Fibroblast of lung (primary cell): ENCODE measurements around the gene ESF1. TPM values are rescaled to one million over a fixed set of nuclear protein-coding genes. Genes with fewer than 3 reads are reported as not detected.

Source experiments
- DNase-seq, 2 donors: peaks; one replicate each; pipeline versions ENCODE4 v3.0.0 to v3.0.0-alpha.2; 2010; ENCODE audit warnings: low read depth in 2 of 2
- H2AFZ ChIP-seq: 2 replicates; pipeline ENCODE4 v1.5.1; 2012; ENCODE audit warnings: low read length, control low read depth, inconsistent platforms
- H3K27ac ChIP-seq: 2 replicates; pipeline ENCODE4 v1.5.1; 2011; ENCODE audit warnings: low read length, control low read depth; ENCODE audit not compliant: insufficient read depth
- H3K27me3 ChIP-seq: 2 replicates; pipeline ENCODE4 v1.5.1; 2011; ENCODE audit warnings: mild to moderate bottlenecking, low read length; ENCODE audit not compliant: control insufficient read depth, insufficient read depth
- H3K36me3 ChIP-seq: 2 replicates; pipeline ENCODE4 v1.5.1; 2011; ENCODE audit warnings: low read length; ENCODE audit not compliant: control insufficient read depth, insufficient read depth
- H3K4me1 ChIP-seq: 2 replicates; pipeline ENCODE4 v1.5.1; 2011; ENCODE audit warnings: low read length; ENCODE audit not compliant: control insufficient read depth, insufficient read depth; ENCODE audit errors: extremely low read depth
- H3K4me2 ChIP-seq: 2 replicates; pipeline ENCODE4 v1.5.1; 2011; ENCODE audit warnings: low read length, control low read depth; ENCODE audit not compliant: insufficient read depth; ENCODE audit errors: extremely low read depth
- H3K4me3 ChIP-seq, 4 experiments: fragments of 200-600 bp in 1 of 4; sonication (generic) in 1 of 4; replicated peaks in 1 of 4; 2 replicates each; pipeline ENCODE4 v1.5.1; 2011 to 2016; ENCODE audit warnings: low read length in 4 of 4, low read depth in 3 of 4, mild to moderate bottlenecking in 3 of 4, control low read depth in 2 of 4, inconsistent platforms in 1 of 4, mixed read lengths in 1 of 4; ENCODE audit not compliant: insufficient read depth in 1 of 4; ENCODE audit errors: control extremely low read depth in 1 of 4
- H3K79me2 ChIP-seq: 2 replicates; pipeline ENCODE4 v1.5.1; 2012; ENCODE audit warnings: mild to moderate bottlenecking, low read length, inconsistent platforms; ENCODE audit not compliant: control insufficient read depth, insufficient read depth
- H3K9ac ChIP-seq: 2 replicates; pipeline ENCODE4 v1.5.1; 2011; ENCODE audit warnings: mild to moderate bottlenecking, low read length, control low read depth; ENCODE audit not compliant: insufficient read depth
- H3K9me3 ChIP-seq: 2 replicates; pipeline ENCODE4 v1.5.1; 2012; ENCODE audit warnings: low read depth, low read length; ENCODE audit not compliant: control insufficient read depth, insufficient read depth
- H4K20me1 ChIP-seq: 2 replicates; pipeline ENCODE4 v1.5.1; 2011; ENCODE audit warnings: low read length; ENCODE audit not compliant: control insufficient read depth, insufficient read depth; ENCODE audit errors: extremely low read depth
- EZH2 ChIP-seq: IDR thresholded peaks from 2 replicates; pipeline ENCODE4 v1.5.1; 2012; ENCODE audit warnings: low read length, control low read depth, mild to moderate bottlenecking; ENCODE audit errors: missing control alignments
- polyA plus RNA-seq, 2 donors: library from polyadenylated mRNA; depleted of rRNA in 1 of 2; stranded (reverse) in 1 of 2; unstranded in 1 of 2; fragments of >200 nt; gene quantifications; 2 replicates each; pipeline ENCODE4 v1.2.1, GENCODE V29; 2011 to 2012; ENCODE audit warnings: missing spikeins in 1 of 2
- total RNA-seq: library from RNA; depleted of rRNA; stranded (reverse); fragments of >200 nt; gene quantifications from 2 replicates; pipeline ENCODE4 v1.2.1, GENCODE V29; 2014
- TF ChIP-seq, protein P1 (sequence below), 2 donors: IDR thresholded peaks in 1 of 2; conservative IDR thresholded peaks in 1 of 2; 1 replicate in 1 of 2; 2 replicates in 1 of 2; pipeline ENCODE4 v1.5.1; 2011 to 2012; ENCODE audit warnings: low read length in 2 of 2, control low read depth in 1 of 2, inconsistent platforms in 1 of 2, low read depth in 1 of 2, mild to moderate bottlenecking in 1 of 2

The ESF1 gene
- total and polyA plus RNA-seq, 2 donors (not counting 1 experiment from before 2014, with no cell fraction given): 7.3 to 13.2 TPM

DNA sequence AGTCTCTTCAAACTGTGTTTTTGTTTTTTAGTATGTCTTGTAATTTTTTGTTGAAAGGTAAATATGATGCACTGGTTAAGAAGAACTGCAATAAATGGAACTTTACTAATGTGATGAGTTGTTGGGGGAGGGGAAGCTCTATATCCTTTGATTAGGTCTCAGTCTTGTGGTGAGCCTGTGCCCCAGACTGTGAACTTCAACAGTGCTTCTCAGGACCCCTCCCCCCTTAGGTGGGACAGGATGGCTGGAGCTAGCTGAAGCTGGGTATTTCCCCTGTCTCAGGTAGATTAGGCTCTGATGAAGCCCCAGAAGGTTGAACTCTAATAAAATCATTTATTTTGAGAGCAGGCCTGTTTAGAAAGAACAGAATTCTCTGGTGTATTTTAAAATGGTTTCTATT is 114.6 kb downstream of the ESF1 start:
- no peaks in the 10 kb centered on the region for H3K27me3 ChIP-seq
- DNase-seq: no peak
- no peak for TF ChIP-seq EZH2
- TF ChIP-seq, protein P1, sequence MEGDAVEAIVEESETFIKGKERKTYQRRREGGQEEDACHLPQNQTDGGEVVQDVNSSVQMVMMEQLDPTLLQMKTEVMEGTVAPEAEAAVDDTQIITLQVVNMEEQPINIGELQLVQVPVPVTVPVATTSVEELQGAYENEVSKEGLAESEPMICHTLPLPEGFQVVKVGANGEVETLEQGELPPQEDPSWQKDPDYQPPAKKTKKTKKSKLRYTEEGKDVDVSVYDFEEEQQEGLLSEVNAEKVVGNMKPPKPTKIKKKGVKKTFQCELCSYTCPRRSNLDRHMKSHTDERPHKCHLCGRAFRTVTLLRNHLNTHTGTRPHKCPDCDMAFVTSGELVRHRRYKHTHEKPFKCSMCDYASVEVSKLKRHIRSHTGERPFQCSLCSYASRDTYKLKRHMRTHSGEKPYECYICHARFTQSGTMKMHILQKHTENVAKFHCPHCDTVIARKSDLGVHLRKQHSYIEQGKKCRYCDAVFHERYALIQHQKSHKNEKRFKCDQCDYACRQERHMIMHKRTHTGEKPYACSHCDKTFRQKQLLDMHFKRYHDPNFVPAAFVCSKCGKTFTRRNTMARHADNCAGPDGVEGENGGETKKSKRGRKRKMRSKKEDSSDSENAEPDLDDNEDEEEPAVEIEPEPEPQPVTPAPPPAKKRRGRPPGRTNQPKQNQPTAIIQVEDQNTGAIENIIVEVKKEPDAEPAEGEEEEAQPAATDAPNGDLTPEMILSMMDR (conservative IDR thresholded peaks at IDR 0.05 in 1 of 2, IDR thresholded peaks at IDR 0.05 in 1 of 2; ENCODE audit: low read depth in 1 of 2, low read length in 2 of 2): no peak
- no peaks in the 10 kb centered on the region for H3K9me3 ChIP-seq
- H3K27ac ChIP-seq: no peak overlapping the region
- no peaks in the 10 kb centered on the region for H3K36me3 ChIP-seq
- H4K20me1 ChIP-seq: no peaks in the 10 kb centered on the region
- H2AFZ ChIP-seq: no peak overlapping the region
- no peaks in the 10 kb centered on the region for H3K4me1 ChIP-seq
- H3K4me2 ChIP-seq: no peak overlapping the region
- no peaks in the 10 kb centered on the region for H3K79me2 ChIP-seq
- H3K9ac ChIP-seq: no peak overlapping the region
- H3K4me3 ChIP-seq: no peak overlapping the region

DNA sequence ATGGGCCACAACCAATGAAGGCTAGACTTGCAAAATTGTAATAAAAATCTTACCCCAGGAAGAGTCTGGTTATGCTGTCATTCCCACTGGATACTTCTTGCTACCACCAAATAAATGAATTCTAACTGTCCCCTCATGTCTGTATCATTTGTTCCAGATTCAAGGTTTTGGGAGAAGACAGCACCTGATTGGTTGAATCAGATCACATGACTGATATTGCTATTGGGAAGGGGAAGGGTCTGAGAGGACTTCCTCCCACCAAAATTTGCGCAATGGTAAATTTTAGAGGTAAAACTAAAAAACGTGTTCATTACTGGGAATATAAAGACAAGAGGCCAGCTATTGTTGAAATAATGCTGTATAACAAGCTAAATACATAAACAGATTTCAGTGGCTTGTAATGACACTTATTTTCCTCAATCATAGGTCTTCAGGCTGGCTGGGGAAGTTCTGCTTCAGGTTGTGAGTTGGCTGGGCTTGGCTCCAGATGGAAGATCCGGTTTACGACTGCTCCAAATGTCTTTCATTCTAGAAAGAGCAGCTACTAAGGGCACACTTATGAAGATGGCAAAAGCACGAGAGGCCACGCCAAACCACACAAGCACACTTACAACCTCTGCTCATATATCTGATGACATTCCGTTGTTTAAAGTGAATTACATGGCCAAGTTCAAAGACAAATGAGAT is 118.9 kb downstream of the ESF1 start:
- Histone ChIP-seq H3K4me3 (no peak overlapping the region), H3K4me2 (no peak overlapping the region), H3K9me3 (no peaks in the 10 kb centered on the region), H3K27me3 (no peaks in the 10 kb centered on the region), H3K36me3 (no peaks in the 10 kb centered on the region), H3K79me2 (no peaks in the 10 kb centered on the region), H3K27ac (no peak overlapping the region), H2AFZ (no peak overlapping the region), H3K4me1 (no peaks in the 10 kb centered on the region), H4K20me1 (no peaks in the 10 kb centered on the region), H3K9ac (no peak overlapping the region)
- TF ChIP-seq EZH2: no peak
- TF ChIP-seq, protein P1 (conservative IDR thresholded peaks at IDR 0.05 in 1 of 2, IDR thresholded peaks at IDR 0.05 in 1 of 2; ENCODE audit: low read depth in 1 of 2, low read length in 2 of 2): no peak
- DNase-seq: no peak

Other genes starting within 250 kb of the ESF1 start
- 6.3 and 6.7 TPM in 2 replicates for gene TASP1, start 146.0 kb downstream of the ESF1 start, total RNA-seq
- gene TASP1, start 146.0 kb downstream of the ESF1 start, polyA plus RNA-seq: 4.8 and 13.6 TPM in 2 replicates
- 12.1 and 12.7 TPM in 2 replicates for gene NDUFAF5, start 109 bp upstream of the ESF1 start, total RNA-seq
- 17.3 and 18.3 TPM in 2 replicates for gene NDUFAF5, start 109 bp upstream of the ESF1 start, polyA plus RNA-seq
- not detected in 2 replicates for gene SEL1L2, start 205.7 kb upstream of the ESF1 start, total RNA-seq
- not detected in 2 replicates for gene SEL1L2, start 205.7 kb upstream of the ESF1 start, polyA plus RNA-seq
- 1.0 and 1.7 TPM in 2 replicates for gene MACROD2, start 210.6 kb upstream of the ESF1 start, total RNA-seq
- gene MACROD2, start 210.6 kb upstream of the ESF1 start, polyA plus RNA-seq: 0.28 and 0.54 TPM in 2 replicates